GM23338 (cell line): ENCODE data around the gene XYLT1. TPM values are rescaled to one million over a fixed set of nuclear protein-coding genes. Genes with fewer than 3 reads are reported as not detected.

Source experiments
- ATAC-seq: fragments of 200-7000 bp; cut with Tn5 transposase; 3 replicates; pipeline ENCODE4 v1.9.1; 2020
- DNase-seq: peaks from one replicate; pipeline ENCODE4 v3.0.0-alpha.2; 2015; ENCODE audit warnings: low spot score
- H2AFZ ChIP-seq: fragments of 200-600 bp; sonication (generic); 2 replicates; pipeline ENCODE4 v1.8.0; 2016; ENCODE audit warnings: antibody characterized with exemption, mild to moderate bottlenecking, moderate library complexity
- H3F3A ChIP-seq: fragments of 200-600 bp; sonication (generic); replicated peaks from 2 replicates; pipeline ENCODE4 v1.8.0; 2017; ENCODE audit warnings: antibody characterized with exemption, mixed run types, low read depth
- H3K27ac ChIP-seq: fragments of 200-600 bp; sonication (generic); 2 replicates; pipeline ENCODE4 v1.6.1; 2016; ENCODE audit warnings: low read depth
- H3K27me3 ChIP-seq: fragments of 200-600 bp; sonication (generic); 2 replicates; pipeline ENCODE4 v1.8.0; 2016; ENCODE audit warnings: mild to moderate bottlenecking, mixed run types, moderate library complexity; ENCODE audit not compliant: insufficient read depth
- H3K36me3 ChIP-seq: fragments of 200-600 bp; sonication (generic); 2 replicates; pipeline ENCODE4 v1.8.0; 2016; ENCODE audit warnings: mild to moderate bottlenecking; ENCODE audit not compliant: insufficient read depth
- H3K4me1 ChIP-seq: fragments of 200-600 bp; sonication (generic); 2 replicates; pipeline ENCODE4 v1.8.0; 2016; ENCODE audit warnings: mild to moderate bottlenecking, moderate library complexity; ENCODE audit not compliant: insufficient read depth
- H3K4me2 ChIP-seq: fragments of 200-600 bp; sonication (generic); 2 replicates; pipeline ENCODE4 v1.7.1; 2017; ENCODE audit warnings: mixed run types
- H3K4me3 ChIP-seq: fragments of 200-600 bp; sonication (generic); 2 replicates; pipeline ENCODE4 v1.6.1; 2016; ENCODE audit warnings: mixed run types
- H3K79me2 ChIP-seq: fragments of 200-600 bp; sonication (generic); replicated peaks from 2 replicates; pipeline ENCODE4 v1.8.0; 2017; ENCODE audit warnings: mild to moderate bottlenecking; ENCODE audit not compliant: insufficient read depth
- H3K9me2 ChIP-seq: fragments of 200-600 bp; sonication (generic); 2 replicates; pipeline ENCODE4 v1.8.0; 2017; ENCODE audit not compliant: insufficient read depth
- H4K20me1 ChIP-seq: fragments of 200-600 bp; sonication (generic); replicated peaks from 2 replicates; pipeline ENCODE4 v1.8.0; 2017; ENCODE audit warnings: mild to moderate bottlenecking; ENCODE audit not compliant: insufficient read depth
- H3K27ac Mint-ChIP-seq: 2 replicates; pipeline ENCODE4 v1.8.0; 2020; ENCODE audit warnings: inconsistent platforms, mild to moderate bottlenecking, moderate library complexity, mixed read lengths
- H3K27me3 Mint-ChIP-seq: 3 replicates; pipeline ENCODE4 v1.8.0; 2022; ENCODE audit warnings: low read depth, mild to moderate bottlenecking, moderate library complexity, mixed read lengths, inconsistent platforms; ENCODE audit not compliant: insufficient read depth, poor library complexity
- H3K36me3 Mint-ChIP-seq: 3 replicates; pipeline ENCODE4 v1.8.0; 2021; ENCODE audit warnings: low read depth, mild to moderate bottlenecking, inconsistent platforms, moderate library complexity, mixed read lengths
- H3K4me1 Mint-ChIP-seq: 3 replicates; pipeline ENCODE4 v1.8.0; 2020; ENCODE audit warnings: mild to moderate bottlenecking, inconsistent platforms, mixed read lengths
- H3K4me3 Mint-ChIP-seq: 3 replicates; pipeline ENCODE4 v1.8.0; 2021; ENCODE audit warnings: moderate library complexity, mild to moderate bottlenecking, inconsistent platforms, mixed read lengths
- H3K9me3 Mint-ChIP-seq: 3 replicates; pipeline ENCODE4 v1.8.0; 2020; ENCODE audit warnings: moderate library complexity, mild to moderate bottlenecking, inconsistent platforms, mixed read lengths
- EZH2 ChIP-seq: fragments of 200-600 bp; sonication (generic); IDR thresholded peaks from one replicate; pipeline ENCODE4 v1.8.0; 2017; ENCODE audit warnings: antibody characterized with exemption, mild to moderate bottlenecking, low read depth; ENCODE audit not compliant: unreplicated experiment
- EZH2phosphoT487 ChIP-seq: fragments of 200-600 bp; sonication (generic); IDR thresholded peaks from one replicate; pipeline ENCODE4 v1.8.1; 2018; ENCODE audit warnings: antibody characterized with exemption; ENCODE audit not compliant: unreplicated experiment
- JUNB ChIP-seq: IDR thresholded peaks from one replicate; pipeline ENCODE4 v1.6.1; 2016; ENCODE audit warnings: antibody characterized with exemption; ENCODE audit not compliant: unreplicated experiment
- POLR2AphosphoS5 ChIP-seq: IDR thresholded peaks from 2 replicates; pipeline ENCODE4 v1.6.1; 2016; ENCODE audit warnings: antibody characterized with exemption, low read depth
- polyA plus RNA-seq: library from polyadenylated mRNA; unstranded; fragments of >200 nt; fragmentation: Nextera tagmentation; extraction: Ambion mirVana; gene quantifications from 2 replicates; pipeline ENCODE4 v1.2.1, GENCODE V29; 2016
- total RNA-seq: library from RNA; depleted of rRNA; stranded (reverse); fragments of >200 nt; shearing (Covaris generic); gene quantifications from 2 replicates; pipeline ENCODE4 v1.2.3, GENCODE V29; 2014
- TF ChIP-seq, protein P1 (sequence below), 2 experiments: fragments of 200-600 bp in 1 of 2; sonication (generic) in 1 of 2; conservative IDR thresholded peaks; 2 replicates each; pipeline versions ENCODE4 v1.5.1 to v1.6.1; 2016 to 2017; ENCODE audit warnings: antibody characterized with exemption in 2 of 2, low read depth in 2 of 2, mild to moderate bottlenecking in 2 of 2, moderate library complexity in 1 of 2
- TF ChIP-seq, protein P2 (sequence below): IDR thresholded peaks from one replicate; pipeline ENCODE4 v1.6.1; 2018; ENCODE audit warnings: antibody characterized with exemption; ENCODE audit not compliant: unreplicated experiment
- TF ChIP-seq, protein P3 (sequence below): fragments of 250-450 bp; sonication (Bioruptor Pico); IDR thresholded peaks from 2 replicates; pipeline ENCODE4 v1.5.0; 2020; ENCODE audit warnings: mild to moderate bottlenecking, moderate library complexity

XYLT1 gene
- total and polyA plus RNA-seq, 2 experiments from 2014 or later: 3.5 to 24.7 TPM

DNA sequence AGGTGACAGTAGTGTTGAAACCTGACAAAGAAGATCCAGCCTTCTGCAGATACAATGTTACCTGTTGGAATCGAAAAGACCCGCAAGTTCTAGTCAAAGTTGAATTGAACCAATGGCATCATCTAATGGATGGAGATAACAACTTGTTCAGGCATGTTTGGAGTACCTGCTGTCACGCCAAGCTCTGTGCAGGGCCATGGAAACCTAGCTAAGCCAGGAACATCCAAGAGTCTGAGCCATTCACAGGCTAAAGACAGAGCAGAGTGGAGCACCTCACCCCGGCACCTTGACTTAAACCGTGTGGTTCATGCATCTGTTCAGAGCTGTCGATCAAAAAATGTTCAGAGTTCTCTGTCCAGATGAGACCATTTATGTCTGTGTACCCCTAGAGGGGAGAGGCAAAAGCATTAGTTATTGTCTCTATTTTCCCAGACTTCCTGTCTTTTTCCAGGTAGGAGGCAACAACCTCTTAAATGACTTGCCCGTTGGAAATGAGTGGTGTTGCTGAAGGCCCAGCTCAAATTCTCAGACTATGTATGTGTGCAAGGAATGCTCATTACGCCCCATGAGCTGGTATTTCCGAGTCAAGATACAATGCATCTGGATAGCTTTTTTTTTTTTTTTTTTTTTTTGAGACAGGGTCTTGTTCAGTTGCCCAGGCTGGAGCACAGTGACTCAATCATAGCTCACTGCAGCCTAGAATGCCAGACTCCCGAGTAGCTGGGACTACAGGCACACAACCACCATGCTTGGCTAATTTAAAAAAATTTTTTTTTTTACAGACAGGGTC, 44.9 kb upstream of the XYLT1 start (continued):
- no peak for TF ChIP-seq EZH2
- TF ChIP-seq, protein P1, sequence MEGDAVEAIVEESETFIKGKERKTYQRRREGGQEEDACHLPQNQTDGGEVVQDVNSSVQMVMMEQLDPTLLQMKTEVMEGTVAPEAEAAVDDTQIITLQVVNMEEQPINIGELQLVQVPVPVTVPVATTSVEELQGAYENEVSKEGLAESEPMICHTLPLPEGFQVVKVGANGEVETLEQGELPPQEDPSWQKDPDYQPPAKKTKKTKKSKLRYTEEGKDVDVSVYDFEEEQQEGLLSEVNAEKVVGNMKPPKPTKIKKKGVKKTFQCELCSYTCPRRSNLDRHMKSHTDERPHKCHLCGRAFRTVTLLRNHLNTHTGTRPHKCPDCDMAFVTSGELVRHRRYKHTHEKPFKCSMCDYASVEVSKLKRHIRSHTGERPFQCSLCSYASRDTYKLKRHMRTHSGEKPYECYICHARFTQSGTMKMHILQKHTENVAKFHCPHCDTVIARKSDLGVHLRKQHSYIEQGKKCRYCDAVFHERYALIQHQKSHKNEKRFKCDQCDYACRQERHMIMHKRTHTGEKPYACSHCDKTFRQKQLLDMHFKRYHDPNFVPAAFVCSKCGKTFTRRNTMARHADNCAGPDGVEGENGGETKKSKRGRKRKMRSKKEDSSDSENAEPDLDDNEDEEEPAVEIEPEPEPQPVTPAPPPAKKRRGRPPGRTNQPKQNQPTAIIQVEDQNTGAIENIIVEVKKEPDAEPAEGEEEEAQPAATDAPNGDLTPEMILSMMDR (conservative IDR thresholded peaks at IDR 0.05; ENCODE audit: low read depth in 2 of 2): no peak
- TF ChIP-seq POLR2AphosphoS5: no peak
- TF ChIP-seq, protein P2, sequence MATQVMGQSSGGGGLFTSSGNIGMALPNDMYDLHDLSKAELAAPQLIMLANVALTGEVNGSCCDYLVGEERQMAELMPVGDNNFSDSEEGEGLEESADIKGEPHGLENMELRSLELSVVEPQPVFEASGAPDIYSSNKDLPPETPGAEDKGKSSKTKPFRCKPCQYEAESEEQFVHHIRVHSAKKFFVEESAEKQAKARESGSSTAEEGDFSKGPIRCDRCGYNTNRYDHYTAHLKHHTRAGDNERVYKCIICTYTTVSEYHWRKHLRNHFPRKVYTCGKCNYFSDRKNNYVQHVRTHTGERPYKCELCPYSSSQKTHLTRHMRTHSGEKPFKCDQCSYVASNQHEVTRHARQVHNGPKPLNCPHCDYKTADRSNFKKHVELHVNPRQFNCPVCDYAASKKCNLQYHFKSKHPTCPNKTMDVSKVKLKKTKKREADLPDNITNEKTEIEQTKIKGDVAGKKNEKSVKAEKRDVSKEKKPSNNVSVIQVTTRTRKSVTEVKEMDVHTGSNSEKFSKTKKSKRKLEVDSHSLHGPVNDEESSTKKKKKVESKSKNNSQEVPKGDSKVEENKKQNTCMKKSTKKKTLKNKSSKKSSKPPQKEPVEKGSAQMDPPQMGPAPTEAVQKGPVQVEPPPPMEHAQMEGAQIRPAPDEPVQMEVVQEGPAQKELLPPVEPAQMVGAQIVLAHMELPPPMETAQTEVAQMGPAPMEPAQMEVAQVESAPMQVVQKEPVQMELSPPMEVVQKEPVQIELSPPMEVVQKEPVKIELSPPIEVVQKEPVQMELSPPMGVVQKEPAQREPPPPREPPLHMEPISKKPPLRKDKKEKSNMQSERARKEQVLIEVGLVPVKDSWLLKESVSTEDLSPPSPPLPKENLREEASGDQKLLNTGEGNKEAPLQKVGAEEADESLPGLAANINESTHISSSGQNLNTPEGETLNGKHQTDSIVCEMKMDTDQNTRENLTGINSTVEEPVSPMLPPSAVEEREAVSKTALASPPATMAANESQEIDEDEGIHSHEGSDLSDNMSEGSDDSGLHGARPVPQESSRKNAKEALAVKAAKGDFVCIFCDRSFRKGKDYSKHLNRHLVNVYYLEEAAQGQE: no peak
- TF ChIP-seq JUNB: no peak

DNA sequence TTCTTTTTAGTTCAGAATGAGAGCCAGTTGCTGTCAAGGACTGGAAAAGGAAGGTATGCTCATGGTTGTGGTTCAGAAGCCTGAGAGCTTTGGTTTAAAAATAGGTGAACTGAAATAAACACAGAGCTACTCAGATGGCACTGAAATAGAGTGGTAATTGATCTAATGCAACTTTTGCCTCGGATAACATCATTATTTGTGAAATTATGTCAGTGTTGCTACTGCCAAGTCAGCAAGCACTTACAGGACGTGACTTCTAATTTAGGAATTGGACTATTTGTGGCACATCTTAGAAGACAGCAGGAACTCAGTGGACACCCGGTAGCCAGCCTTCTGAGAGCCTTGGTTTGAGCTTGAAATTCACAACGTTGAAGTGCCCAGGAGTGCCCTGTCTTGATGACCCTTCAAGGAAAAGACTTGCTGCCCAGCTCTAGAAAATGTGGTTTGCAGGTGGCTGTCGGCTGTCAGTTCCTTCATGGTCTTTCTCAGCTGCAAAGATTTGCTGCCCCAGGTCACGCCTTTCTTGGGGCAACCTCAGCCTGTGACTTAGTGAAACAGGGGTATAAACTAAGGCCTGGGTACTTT, 42.0 kb upstream of the XYLT1 start:
- no peaks in the 10 kb centered on the region for H3K36me3 ChIP-seq
- H3K27ac ChIP-seq: no peak overlapping the region
- H3K4me1 Mint-ChIP-seq: no peaks in the 10 kb centered on the region
- H3K4me2 ChIP-seq: no peak overlapping the region
- H3K9me3 Mint-ChIP-seq: peaks cover 18% of the 10 kb centered on the region
- H2AFZ ChIP-seq: no peak overlapping the region
- H4K20me1 ChIP-seq: no peaks in the 10 kb centered on the region
- H3K79me2 ChIP-seq: no peaks in the 10 kb centered on the region
- DNase-seq (no peak), ATAC-seq (no peak)
- no peaks in the 10 kb centered on the region for H3F3A ChIP-seq
- H3K27ac Mint-ChIP-seq: no peak overlapping the region
- no peak overlapping the region for H3K4me3 Mint-ChIP-seq
- no peaks in the 10 kb centered on the region for H3K27me3 ChIP-seq
- no peaks in the 10 kb centered on the region for H3K4me1 ChIP-seq
- no peaks in the 10 kb centered on the region for H3K27me3 Mint-ChIP-seq
- H3K4me3 ChIP-seq: no peak overlapping the region
- peaks cover 10% of the 10 kb centered on the region; the same call in 2 of the 3 replicates for H3K36me3 Mint-ChIP-seq
- 0 out of 2 replicates have a peak, but pooled peaks cover 12% of the 10 kb centered on the region for H3K9me2 ChIP-seq
- no peak for TF ChIP-seq JUNB
- TF ChIP-seq, protein P3, sequence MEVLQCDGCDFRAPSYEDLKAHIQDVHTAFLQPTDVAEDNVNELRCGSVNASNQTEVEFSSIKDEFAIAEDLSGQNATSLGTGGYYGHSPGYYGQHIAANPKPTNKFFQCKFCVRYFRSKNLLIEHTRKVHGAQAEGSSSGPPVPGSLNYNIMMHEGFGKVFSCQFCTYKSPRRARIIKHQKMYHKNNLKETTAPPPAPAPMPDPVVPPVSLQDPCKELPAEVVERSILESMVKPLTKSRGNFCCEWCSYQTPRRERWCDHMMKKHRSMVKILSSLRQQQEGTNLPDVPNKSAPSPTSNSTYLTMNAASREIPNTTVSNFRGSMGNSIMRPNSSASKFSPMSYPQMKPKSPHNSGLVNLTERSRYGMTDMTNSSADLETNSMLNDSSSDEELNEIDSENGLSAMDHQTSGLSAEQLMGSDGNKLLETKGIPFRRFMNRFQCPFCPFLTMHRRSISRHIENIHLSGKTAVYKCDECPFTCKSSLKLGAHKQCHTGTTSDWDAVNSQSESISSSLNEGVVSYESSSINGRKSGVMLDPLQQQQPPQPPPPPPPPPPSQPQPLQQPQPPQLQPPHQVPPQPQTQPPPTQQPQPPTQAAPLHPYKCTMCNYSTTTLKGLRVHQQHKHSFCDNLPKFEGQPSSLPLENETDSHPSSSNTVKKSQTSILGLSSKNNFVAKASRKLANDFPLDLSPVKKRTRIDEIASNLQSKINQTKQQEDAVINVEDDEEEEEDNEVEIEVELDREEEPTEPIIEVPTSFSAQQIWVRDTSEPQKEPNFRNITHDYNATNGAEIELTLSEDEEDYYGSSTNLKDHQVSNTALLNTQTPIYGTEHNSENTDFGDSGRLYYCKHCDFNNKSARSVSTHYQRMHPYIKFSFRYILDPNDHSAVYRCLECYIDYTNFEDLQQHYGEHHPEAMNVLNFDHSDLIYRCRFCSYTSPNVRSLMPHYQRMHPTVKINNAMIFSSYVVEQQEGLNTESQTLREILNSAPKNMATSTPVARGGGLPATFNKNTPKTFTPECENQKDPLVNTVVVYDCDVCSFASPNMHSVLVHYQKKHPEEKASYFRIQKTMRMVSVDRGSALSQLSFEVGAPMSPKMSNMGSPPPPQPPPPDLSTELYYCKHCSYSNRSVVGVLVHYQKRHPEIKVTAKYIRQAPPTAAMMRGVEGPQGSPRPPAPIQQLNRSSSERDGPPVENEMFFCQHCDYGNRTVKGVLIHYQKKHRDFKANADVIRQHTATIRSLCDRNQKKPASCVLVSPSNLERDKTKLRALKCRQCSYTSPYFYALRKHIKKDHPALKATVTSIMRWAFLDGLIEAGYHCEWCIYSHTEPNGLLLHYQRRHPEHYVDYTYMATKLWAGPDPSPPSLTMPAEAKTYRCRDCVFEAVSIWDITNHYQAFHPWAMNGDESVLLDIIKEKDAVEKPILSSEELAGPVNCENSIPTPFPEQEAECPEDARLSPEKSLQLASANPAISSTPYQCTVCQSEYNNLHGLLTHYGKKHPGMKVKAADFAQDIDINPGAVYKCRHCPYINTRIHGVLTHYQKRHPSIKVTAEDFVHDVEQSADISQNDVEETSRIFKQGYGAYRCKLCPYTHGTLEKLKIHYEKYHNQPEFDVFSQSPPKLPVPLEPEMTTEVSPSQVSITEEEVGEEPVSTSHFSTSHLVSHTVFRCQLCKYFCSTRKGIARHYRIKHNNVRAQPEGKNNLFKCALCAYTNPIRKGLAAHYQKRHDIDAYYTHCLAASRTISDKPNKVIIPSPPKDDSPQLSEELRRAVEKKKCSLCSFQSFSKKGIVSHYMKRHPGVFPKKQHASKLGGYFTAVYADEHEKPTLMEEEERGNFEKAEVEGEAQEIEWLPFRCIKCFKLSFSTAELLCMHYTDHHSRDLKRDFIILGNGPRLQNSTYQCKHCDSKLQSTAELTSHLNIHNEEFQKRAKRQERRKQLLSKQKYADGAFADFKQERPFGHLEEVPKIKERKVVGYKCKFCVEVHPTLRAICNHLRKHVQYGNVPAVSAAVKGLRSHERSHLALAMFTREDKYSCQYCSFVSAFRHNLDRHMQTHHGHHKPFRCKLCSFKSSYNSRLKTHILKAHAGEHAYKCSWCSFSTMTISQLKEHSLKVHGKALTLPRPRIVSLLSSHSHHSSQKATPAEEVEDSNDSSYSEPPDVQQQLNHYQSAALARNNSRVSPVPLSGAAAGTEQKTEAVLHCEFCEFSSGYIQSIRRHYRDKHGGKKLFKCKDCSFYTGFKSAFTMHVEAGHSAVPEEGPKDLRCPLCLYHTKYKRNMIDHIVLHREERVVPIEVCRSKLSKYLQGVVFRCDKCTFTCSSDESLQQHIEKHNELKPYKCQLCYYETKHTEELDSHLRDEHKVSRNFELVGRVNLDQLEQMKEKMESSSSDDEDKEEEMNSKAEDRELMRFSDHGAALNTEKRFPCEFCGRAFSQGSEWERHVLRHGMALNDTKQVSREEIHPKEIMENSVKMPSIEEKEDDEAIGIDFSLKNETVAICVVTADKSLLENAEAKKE (CRISPR knock-in tag): no peak
- no peak for TF ChIP-seq EZH2phosphoT487
- TF ChIP-seq, protein P2: no peak
